ENCODE data around the gene MINDY3. TPM values are rescaled to one million over a fixed set of nuclear protein-coding genes. Genes with fewer than 3 reads are reported as not detected.

MINDY3 gene
- total RNA-seq, 2 experiments from 2014 or later = 22.9 to 25.0 TPM

Other genes with a start within 250 kb of the MINDY3 start
- not detected for gene ITGA8, start 140.6 kb downstream of the MINDY3 start, total RNA-seq